HG02885 (cell line): ENCODE measurements around the gene RELN.

Experiments
- ATAC-seq: cut with Tn5 transposase; IDR thresholded peaks from one replicate; pipeline ENCODE4 v1.9.1; 2021; ENCODE audit warnings: mild to moderate bottlenecking; ENCODE audit not compliant: unreplicated experiment, poor library complexity

RELN gene

DNA sequence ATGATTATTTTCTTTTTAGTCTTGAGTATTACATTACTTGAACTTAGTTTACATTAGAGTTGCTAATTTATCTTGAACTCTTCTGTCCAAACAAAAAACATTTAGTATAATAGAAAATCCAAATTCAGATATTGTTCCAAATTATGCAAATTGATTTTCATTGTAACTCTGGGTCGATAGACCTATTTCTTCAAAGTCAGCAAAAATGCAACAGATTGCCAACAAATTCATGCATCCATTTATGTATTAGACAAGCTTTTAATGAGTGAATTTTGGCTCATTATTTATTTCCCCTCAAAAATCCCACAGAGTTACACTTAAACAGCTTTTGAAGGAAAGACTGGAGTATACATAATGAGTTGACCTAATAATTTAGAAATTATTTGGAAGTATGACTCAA is 240.8 kb downstream of the RELN start:
- ATAC-seq: no peak

GRCh38 chr7:103735377-103735776 is 254.1 kb downstream of the RELN start:
- no peak for ATAC-seq

DNA sequence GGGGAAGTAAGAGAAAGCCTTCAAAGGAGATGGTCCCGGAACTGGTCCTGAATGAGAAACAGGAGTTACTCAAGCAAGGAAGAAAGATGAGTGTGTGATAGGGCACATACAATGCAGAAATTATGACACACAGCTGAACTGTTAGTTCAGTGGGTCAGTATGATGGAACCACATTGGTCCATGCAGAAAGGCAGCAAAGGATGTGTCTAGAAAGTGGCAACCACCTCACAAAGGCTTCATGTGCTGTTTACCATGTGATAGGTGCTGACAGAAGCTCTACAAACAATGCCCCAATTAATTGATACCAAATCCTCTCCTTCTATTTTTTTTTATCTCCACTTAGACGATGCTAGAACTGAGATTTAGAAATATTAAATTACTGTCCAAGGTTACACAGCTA is 258.3 kb downstream of the RELN start:
- ATAC-seq: no peak

GRCh38 chr7:103729026-103729425 is 260.4 kb downstream of the RELN start:
- ATAC-seq: no peak

- no peak for ATAC-seq
Measured at GRCh38 chr7:103727982-103728610, 261.4 kb downstream of the RELN start.

DNA sequence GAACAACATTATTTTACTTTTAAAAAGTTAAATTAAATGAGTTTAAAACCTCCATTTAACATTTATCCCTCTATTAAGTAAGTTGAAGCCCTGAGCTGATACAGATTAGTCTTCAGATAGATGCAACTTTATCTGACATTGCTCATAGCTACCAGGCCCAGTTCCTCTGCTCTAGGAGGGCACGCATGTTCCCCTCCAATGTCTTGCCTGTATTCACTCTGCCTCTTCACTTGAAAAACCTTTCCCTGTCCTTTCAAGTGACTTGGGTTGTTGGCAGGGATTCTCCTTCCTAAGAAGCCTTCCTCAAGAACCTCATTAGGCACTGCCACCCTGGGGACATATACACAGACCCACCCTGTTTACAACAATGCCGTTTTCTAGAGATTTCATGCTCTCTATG is 270.4 kb downstream of the RELN start:
- no peak for ATAC-seq

DNA sequence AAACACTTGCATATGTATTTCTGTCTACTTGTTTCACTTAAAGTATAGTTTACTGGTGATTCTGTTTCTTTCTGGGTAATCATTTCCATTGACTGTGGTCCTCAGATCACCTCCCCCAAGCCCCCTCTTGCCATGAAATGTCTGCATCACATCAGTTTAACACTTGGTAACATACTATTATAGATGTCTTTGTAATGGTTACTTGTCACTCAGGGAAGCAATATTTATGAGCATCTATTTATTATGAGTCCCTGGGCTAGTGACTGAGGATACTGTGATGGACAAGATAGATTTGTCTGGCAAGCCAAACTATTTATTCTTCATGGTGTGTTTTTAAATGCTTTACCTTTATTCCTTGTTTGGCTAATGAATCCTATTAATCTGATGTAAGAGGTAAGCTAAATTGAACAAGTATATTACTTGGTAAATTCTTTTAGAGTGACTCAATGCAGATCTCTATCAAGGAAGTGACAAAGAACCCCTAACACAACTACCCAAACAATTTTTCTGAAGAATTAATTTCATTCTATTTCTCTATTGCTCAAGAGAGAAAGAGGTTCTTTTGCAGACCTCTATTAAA is 270.9 kb downstream of the RELN start:
- no peak for ATAC-seq

GRCh38 chr7:103717574-103717973 is 271.9 kb downstream of the RELN start:
- no peak for ATAC-seq

DNA sequence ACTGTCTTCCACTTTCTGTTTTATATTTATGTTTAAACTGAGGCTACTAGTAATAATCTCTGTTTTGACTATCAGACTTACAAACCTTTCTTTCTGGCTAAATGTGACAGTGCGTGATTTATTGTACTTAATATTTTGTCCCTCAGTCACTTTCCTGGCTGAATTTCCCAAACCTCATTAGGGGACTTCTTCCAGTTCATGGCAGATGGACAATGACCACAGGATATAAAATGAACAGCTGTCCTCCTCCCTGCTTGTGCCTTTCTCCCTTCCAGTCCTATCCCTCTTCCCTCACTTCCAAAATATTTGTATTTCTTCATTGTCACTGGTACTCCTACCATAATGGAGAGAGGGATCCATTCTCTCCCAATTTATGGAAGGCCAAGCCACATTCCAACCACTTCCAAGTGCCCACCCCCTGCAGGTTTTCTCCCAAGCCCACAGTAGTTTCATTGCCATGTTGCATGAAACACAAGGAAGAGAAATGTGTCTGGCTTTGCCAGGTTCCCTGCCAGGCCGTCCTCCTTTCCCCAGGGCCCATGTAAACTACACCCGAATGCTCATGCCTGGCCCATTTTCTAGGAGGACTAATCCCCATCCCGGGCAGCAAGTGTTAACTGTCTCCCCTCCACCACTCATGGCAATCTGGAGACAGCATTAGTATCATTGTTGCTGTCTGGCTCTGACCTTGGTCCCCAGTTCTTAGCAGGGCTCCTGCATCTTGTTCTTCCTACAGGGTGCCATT is 273.9 kb downstream of the RELN start:
- ATAC-seq: no peak

- ATAC-seq: no peak
Measured at GRCh38 chr7:103714376-103714927, 275.0 kb downstream of the RELN start.

DNA sequence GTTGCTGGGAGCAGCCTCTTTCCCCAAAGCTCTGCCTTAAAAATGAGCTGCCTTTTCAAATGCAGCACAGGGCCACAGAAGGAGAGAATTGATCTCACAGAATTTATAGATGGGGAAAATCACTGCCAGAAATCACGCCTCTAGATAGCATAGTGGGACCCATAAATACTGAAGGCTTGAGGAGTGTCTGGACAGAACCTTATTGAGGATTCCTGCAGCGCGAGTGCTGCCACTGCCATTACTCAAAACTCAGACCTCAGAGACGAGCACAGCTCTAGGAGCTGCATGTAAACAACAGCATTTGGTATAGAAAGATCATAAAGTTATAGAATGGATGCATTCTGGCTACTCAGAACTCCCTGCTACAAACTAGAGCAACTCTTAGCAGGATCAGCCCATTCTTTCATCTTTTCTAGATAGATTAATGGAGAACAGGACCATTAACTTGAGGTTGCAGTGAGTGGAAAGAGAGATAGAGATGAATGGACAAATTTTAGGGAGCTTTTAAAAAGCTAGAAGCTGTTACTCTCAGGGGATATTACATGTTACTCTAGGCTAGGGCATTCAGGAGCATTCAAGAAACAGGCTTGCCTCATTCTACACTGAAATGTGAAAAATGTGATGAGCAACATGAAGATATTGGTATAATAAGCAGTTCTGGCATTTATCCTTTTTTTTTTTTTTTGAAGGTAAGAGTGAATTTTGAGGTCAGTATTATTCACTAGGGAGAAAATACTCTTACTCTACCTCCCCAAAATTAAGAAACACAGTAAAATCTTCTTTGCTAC is 276.3 kb downstream of the RELN start:
- no peak for ATAC-seq

DNA sequence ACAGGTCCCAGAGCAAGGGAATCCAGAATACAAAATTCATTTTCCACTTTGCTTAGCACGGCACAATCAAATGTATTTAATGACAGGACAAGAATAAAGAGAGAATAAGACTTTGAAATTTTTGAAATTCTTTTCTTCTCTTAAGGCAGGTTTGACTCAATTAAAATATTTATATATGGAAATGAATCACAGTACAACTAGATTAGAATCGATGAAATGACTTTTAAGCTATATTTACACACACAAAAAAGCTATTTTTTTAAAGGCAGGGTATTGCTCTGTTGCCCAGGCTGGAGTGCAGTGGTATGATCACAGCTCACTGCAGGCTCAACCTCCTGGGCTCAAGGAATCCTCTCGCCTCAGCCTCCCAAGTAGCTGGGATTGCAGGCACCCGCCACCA is 278.0 kb downstream of the RELN start:
- ATAC-seq: no peak

DNA sequence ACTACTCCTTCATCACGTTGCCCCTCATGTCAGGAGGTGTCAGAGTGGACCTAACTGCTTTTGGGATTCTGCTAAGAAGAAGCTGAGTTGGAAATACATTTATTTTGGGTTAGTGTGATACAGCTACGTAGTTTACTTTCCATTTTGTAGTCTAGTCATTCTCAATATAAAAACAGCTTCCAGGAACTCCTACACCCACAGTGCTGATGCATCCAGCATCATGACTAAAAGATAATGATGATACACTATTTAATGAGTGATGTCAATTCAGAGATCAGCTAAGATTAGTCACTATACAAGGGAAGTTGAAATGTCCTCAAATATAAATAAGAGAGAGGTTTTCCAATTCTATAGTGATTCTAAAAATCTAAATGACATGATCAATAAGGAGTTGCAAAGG is 279.2 kb downstream of the RELN start:
- ATAC-seq: no peak

- ATAC-seq: no peak
Measured at GRCh38 chr7:103706805-103707204, 282.7 kb downstream of the RELN start.

GRCh38 chr7:103705542-103705941 is 283.9 kb downstream of the RELN start:
- ATAC-seq: no peak

DNA sequence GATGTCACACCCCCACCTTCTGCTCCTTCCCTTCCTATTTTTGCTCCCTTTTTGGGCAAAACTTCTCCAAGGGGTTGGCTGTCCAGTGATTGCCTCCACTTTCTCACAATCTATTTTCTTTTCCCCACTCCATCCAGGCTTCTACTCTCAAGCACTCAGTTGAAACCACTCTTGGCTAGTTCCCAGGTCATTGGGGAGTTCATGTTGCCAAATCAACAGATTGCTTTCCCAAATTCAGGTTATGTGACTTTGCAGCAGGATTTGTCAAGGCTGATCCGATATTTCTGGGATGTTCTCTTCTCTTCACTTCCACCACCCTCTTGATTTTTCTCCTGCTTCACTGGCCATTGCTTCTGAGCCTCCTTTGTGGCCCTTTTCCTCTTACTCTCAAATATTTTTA is 284.8 kb downstream of the RELN start:
- no peak for ATAC-seq

GRCh38 chr7:103702982-103703381 is 286.5 kb downstream of the RELN start:
- no peak for ATAC-seq

- no peak for ATAC-seq
Measured at GRCh38 chr7:103702454-103702853, 287.0 kb downstream of the RELN start.

- no peak for ATAC-seq
Measured at GRCh38 chr7:103699032-103699431, 290.4 kb downstream of the RELN start.

DNA sequence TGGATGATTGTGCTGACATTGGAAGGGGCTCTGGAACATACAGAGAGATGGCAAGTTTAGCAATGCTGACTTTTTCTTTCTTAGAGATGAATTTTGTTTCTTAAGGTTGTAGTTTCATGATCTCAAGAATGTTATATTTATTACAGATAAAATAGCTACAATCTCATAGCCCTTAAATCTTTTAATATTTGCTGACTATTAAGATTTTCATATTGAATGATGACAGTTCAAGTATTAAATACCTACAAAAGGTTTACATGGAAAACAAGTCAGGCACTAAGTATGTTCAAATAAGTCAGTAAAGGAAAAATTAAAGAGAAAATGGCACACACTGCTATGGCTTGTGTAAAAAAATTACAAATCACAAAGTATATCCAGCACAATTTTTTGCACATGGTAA is 291.4 kb downstream of the RELN start:
- ATAC-seq: no peak

DNA sequence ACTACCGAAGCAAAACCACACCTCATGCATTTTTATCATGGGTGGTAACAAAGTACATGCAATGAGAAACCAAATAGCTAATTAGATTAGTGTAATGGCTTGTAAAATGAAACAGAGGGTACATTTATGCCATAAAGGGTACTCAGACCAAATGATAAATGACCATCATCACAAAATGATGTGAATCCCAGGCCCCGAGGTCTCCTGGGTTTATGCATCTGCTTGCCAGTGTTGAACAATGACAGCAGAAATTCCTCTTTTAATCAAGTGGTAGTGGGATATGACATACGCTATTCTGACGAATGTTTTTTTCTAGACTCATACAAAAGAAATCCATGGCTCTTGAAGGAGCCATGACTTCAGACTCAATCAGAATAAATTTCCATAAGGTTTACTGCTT is 293.9 kb downstream of the RELN start:
- no peak for ATAC-seq
